ENCODE results near the gene ALOX12. TPM values are rescaled to one million over a fixed set of nuclear protein-coding genes. Genes with fewer than 3 reads are reported as not detected.

ALOX12 gene
- total RNA-seq, 2 donors from 2014 or later = 2.0 TPM; not detected in 1

GRCh38 chr17:7029659-7030058, 33.8 kb downstream of the ALOX12 start:
- DNase-seq = no peak
- H3K9me3 ChIP-seq = no peaks in the 10 kb centered on the region
- no peaks in the 10 kb centered on the region for H3K27me3 ChIP-seq
- no peaks in the 10 kb centered on the region for H3K36me3 ChIP-seq
- no peaks in the 10 kb centered on the region for H3K4me1 ChIP-seq
- no peak overlapping the region for H3K4me3 ChIP-seq
- TF ChIP-seq, protein P1, sequence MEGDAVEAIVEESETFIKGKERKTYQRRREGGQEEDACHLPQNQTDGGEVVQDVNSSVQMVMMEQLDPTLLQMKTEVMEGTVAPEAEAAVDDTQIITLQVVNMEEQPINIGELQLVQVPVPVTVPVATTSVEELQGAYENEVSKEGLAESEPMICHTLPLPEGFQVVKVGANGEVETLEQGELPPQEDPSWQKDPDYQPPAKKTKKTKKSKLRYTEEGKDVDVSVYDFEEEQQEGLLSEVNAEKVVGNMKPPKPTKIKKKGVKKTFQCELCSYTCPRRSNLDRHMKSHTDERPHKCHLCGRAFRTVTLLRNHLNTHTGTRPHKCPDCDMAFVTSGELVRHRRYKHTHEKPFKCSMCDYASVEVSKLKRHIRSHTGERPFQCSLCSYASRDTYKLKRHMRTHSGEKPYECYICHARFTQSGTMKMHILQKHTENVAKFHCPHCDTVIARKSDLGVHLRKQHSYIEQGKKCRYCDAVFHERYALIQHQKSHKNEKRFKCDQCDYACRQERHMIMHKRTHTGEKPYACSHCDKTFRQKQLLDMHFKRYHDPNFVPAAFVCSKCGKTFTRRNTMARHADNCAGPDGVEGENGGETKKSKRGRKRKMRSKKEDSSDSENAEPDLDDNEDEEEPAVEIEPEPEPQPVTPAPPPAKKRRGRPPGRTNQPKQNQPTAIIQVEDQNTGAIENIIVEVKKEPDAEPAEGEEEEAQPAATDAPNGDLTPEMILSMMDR (IDR thresholded peaks at IDR 0.05) = no peak
- no peak overlapping the region for H3K9ac ChIP-seq (ENCODE audit: low read depth in 2 of 2, low read length in 2 of 2)
- no peak overlapping the region for H3K27ac ChIP-seq
- intact Hi-C loops (cut with DNase I) = no loop called here

DNA sequence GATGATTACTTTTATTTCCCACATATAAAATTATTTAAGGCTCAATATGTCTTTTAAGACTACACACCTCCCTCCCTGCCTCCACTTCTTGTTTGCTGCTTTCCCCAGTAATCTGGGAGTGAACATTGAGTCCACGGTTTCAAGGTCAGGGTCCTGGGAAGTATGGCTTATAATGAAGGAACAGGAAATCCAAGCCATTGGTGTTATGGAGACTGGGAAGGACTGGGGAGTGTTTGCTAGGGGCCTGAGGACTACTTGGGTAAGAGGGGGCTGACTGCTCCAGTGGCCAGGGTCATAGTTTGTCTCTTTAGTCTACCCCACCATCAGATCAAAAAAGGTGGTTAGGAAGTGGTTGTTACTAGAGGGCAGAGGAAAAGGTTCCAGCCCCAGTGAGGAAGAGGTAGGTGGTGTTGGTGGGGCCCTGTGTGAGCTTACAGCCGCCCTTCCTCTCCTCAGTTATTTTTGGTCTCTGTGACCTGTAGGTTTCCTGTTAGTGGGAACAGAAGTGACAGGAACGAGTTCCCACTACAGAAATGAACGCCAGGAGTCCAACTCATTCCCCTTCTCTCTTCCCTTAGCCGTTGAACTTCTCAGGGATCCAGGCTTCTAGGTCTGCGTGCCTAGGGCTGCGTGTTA, 39.2 kb downstream of the ALOX12 start:
- Histone ChIP-seq H3K9me3 (no peaks in the 10 kb centered on the region), H3K9ac (ENCODE audit: low read depth in 2 of 2, low read length in 2 of 2) (peak overlapping the region; percentile 15 to 59), H3K27me3 (no peaks in the 10 kb centered on the region), H3K36me3 (no peaks in the 10 kb centered on the region), H3K4me3 (peak overlapping the region; percentile 88), H3K27ac (peak overlapping the region; percentile 83), H3K4me1 (peaks cover 7% of the 10 kb centered on the region)
- DNase-seq = no peak
- TF ChIP-seq, protein P1 (IDR thresholded peaks at IDR 0.05) = no peak
- intact Hi-C loops (cut with DNase I) = no loop called here

DNA sequence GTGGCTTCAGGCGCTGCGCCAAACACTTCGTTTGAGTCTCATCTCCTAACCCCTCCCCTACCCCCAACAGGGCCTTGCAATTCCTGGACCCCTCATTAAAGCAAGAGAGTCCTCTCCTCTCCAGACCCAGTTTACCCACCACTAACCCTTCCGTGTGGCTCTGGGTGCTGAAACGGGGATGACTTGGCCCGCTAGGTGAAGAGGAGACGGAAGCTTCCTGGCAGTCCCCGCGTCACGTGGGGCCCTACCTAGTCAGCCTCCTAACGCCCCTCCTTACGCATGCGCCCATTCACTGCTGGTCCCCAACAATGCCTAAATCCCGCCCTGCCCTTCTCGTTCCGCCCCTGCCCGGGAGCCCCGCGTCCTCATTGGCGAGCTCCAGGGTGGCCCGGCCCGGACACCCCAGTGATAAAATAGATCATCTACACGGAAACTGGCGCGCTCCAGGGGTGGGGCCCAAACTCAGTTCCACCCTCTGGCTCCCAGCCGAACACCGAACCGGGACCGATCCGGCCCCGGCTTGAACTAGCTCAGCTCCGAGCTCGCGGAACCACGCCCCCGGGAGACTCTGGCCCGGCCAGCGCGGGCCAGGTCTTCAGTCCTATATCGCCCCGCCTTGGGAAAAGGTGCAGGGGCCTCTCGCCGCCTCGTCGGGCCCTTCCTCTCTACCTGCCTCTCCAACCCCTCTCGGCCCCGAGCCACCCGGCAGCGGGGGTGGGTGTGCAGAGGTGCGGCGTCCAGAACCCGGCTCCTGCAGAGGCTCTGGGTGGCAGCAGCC, 39.9 kb downstream of the ALOX12 start, which contains the start of gene SLC16A13:
Gene SLC16A13, plus strand, starts transcription at position 425 of the 778 bp plus-strand sequence. CDS start 368 bp downstream, outside the sequence.
- H3K4me1 ChIP-seq = peaks cover 7% of the 10 kb centered on the region

DNA sequence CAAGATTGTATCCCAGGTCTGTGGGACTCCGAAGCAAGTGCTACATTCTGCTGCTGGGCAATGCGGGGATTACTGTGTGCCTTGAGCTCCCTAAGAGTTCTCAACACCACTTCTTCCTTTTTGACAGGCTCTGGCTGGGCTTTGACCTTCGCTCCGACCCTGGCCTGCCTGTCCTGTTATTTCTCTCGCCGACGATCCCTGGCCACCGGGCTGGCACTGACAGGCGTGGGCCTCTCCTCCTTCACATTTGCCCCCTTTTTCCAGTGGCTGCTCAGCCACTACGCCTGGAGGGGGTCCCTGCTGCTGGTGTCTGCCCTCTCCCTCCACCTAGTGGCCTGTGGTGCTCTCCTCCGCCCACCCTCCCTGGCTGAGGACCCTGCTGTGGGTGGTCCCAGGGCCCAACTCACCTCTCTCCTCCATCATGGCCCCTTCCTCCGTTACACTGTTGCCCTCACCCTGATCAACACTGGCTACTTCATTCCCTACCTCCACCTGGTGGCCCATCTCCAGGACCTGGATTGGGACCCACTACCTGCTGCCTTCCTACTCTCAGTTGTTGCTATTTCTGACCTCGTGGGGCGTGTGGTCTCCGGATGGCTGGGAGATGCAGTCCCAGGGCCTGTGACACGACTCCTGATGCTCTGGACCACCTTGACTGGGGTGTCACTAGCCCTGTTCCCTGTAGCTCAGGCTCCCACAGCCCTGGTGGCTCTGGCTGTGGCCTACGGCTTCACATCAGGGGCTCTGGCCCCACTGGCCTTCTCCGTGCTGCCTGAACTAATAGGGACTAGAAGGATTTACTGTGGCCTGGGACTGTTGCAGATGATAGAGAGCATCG, 42.4 kb downstream of the ALOX12 start:
- TF ChIP-seq, protein P1 (IDR thresholded peaks at IDR 0.05) = no peak
- H3K4me1 ChIP-seq = peaks cover 17% of the 10 kb centered on the region
- H3K4me3 ChIP-seq = no peak overlapping the region
- no peak overlapping the region for H3K27ac ChIP-seq
- intact Hi-C loops (cut with DNase I) = no loop called here
- H3K36me3 ChIP-seq = no peaks in the 10 kb centered on the region
- peaks cover 7% of the 10 kb centered on the region for H3K27me3 ChIP-seq
- no peak for DNase-seq
- no peak overlapping the region for H3K9ac ChIP-seq (ENCODE audit: low read depth in 2 of 2, low read length in 2 of 2)
- no peaks in the 10 kb centered on the region for H3K9me3 ChIP-seq

More for the DNA sequence above, 39.9 kb downstream of the ALOX12 start, which contains the start of gene SLC16A13:
- TF ChIP-seq, protein P1 (IDR thresholded peaks at IDR 0.05) = no peak
- no peaks in the 10 kb centered on the region for H3K27me3 ChIP-seq
- intact Hi-C loops (cut with DNase I) = no loop called here
- peak; percentile 99 for DNase-seq
- peak within 1 kb of the TSS; percentile 83 for H3K27ac ChIP-seq
- H3K9me3 ChIP-seq = no peaks in the 10 kb centered on the region
- peak within 1 kb of the TSS; percentile 86 to 90 for H3K9ac ChIP-seq (ENCODE audit: low read depth in 2 of 2, low read length in 2 of 2)
- H3K4me3 ChIP-seq = peak within 1 kb of the TSS; percentile 88
- H3K36me3 ChIP-seq = no peaks in the 10 kb centered on the region

- Histone ChIP-seq H3K4me3 (no peak overlapping the region), H3K9me3 (no peaks in the 10 kb centered on the region), H3K4me1 (peaks cover 24% of the 10 kb centered on the region), H3K36me3 (no peaks in the 10 kb centered on the region), H3K27me3 (peaks cover 7% of the 10 kb centered on the region), H3K27ac (no peak overlapping the region), H3K9ac (ENCODE audit: low read depth in 2 of 2, low read length in 2 of 2) (no peak overlapping the region)
- intact Hi-C loops (cut with DNase I) = no loop called here
- DNase-seq = no peak
- TF ChIP-seq, protein P1 (IDR thresholded peaks at IDR 0.05) = no peak
These were observed 44.0 kb downstream of the ALOX12 start for GRCh38 chr17:7039832-7040231.
